PFSK-1 (cell line): Measurements from ENCODE around the gene CLCF1.

Experiments used
- FOXP2 ChIP-seq: optimal IDR thresholded peaks from 2 replicates; pipeline ENCODE3; 2011; ENCODE audit warnings: borderline replicate concordance, control low read depth, inconsistent platforms; ENCODE audit not compliant: insufficient read depth; ENCODE audit errors: extremely low read length, extremely low read depth
- POLR2AphosphoS5 ChIP-seq: IDR thresholded peaks from 2 replicates; pipeline ENCODE4 v1.6.1; 2012; ENCODE audit warnings: low read depth, mild to moderate bottlenecking, control low read depth, low read length, moderate library complexity
- REST ChIP-seq, 2 experiments: IDR thresholded peaks; 2 replicates each; pipeline versions ENCODE4 v1.6.1 to v1.8.0; 2011 to 2012; ENCODE audit warnings: low read depth in 2 of 2, low read length in 2 of 2, control low read depth in 1 of 2, inconsistent platforms in 1 of 2, mild to moderate bottlenecking in 1 of 2, moderate library complexity in 1 of 2; ENCODE audit not compliant: insufficient read depth in 1 of 2
- SIN3A ChIP-seq: IDR thresholded peaks from 2 replicates; pipeline ENCODE4 v1.6.1; 2012; ENCODE audit warnings: mild to moderate bottlenecking, low read length, moderate library complexity, borderline replicate concordance; ENCODE audit not compliant: insufficient read depth
- TAF1 ChIP-seq: IDR thresholded peaks from 2 replicates; pipeline ENCODE4 v1.6.1; 2012; ENCODE audit warnings: low read length, control low read depth, borderline replicate concordance; ENCODE audit not compliant: insufficient read depth

Gene CLCF1

GRCh38 chr11:67420147-67420645, 46.8 kb upstream of the CLCF1 start:
- TF ChIP-seq SIN3A (no peak), FOXP2 (no peak), REST (IDR thresholded peaks at IDR 0.05; ENCODE audit: insufficient read depth in 1 of 2, low read depth in 2 of 2, low read length in 2 of 2) (no peak)

- TF ChIP-seq FOXP2 = no peak
- no peak for TF ChIP-seq POLR2AphosphoS5
- TF ChIP-seq TAF1 = no peak
- no peak for TF ChIP-seq REST (IDR thresholded peaks at IDR 0.05; ENCODE audit: insufficient read depth in 1 of 2, low read depth in 2 of 2, low read length in 2 of 2)
These were observed 46.1 kb upstream of the CLCF1 start for GRCh38 chr11:67419325-67420049.

- TF ChIP-seq TAF1 (no peak), FOXP2 (no peak), SIN3A (no peak), POLR2AphosphoS5 (no peak), REST (IDR thresholded peaks at IDR 0.05; ENCODE audit: insufficient read depth in 1 of 2, low read depth in 2 of 2, low read length in 2 of 2) (no peak)
These were observed 45.3 kb upstream of the CLCF1 start for GRCh38 chr11:67418476-67419281.

GRCh38 chr11:67417425-67417824, 44.0 kb upstream of the CLCF1 start:
- no peak for TF ChIP-seq TAF1
- no peak for TF ChIP-seq SIN3A
- no peak for TF ChIP-seq REST (IDR thresholded peaks at IDR 0.05; ENCODE audit: insufficient read depth in 1 of 2, low read depth in 2 of 2, low read length in 2 of 2)
- TF ChIP-seq FOXP2 = no peak
- no peak for TF ChIP-seq POLR2AphosphoS5
